Measurements from ENCODE around the gene LINC00632.

Gene LINC00632

DNA sequence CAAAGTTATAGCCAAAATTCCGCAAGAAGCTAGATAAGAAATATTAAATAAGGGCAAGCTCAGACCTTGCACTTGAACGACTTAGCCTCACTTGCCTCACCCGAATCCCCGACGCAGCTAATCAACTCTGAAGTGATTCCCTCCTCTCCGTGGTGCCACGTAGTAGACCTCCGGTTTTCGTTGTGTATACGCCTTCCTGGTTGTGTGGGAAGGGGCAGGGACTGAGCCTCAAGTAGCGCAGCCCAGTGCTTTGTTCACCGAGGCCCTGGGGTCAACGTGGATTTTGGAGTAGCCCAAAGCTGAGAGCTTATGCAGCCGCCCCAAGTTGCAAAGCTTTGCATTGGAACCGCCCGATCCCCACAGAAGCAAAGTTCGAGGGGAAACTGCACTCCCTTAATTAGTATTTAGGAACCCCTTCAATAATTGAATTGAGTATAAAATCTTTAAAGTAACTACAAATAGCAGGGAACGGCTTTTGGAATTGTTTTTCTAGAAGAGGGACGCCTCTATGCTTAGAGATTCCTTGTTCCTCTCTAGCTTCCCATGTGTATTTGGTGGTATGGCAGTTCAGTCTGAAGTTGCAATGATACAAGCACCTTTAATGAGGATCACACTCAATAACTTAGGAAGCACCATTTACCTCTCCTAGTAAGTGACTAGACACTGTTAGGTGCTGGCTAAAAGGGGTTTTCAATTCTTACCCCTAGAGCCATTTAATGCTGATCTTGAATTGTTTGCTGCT, 55.7 kb downstream of the LINC00632 start:
- DNase-seq = peak; percentile 29

DNA sequence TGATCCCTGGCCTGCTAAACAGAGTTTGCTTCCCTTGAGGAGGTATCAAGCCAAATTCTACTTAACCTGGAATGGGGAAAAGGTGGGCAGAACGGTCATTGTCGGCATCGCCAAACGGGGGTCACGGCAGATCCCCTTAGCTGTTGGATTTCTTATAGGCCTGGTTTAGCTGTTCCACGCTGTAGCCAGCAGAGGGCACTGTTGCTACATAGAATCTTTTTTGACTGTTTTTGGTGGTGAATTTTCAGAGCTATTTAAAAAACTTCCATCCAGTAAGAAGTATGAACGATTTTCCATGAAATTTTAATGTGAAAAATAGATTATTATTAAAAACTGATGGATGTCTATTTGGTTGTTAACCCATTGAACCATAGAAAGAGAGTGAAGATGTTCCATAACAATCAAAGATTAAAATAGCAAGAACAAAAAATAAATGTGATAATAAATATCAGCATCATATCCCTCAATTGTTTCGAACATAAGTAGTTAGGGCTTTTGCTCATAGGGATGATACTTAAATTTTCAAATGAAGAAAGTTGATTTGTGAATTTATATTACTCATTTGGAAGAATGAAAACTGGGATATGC, 56.6 kb downstream of the LINC00632 start:
- peak; percentile 64 for DNase-seq

DNA sequence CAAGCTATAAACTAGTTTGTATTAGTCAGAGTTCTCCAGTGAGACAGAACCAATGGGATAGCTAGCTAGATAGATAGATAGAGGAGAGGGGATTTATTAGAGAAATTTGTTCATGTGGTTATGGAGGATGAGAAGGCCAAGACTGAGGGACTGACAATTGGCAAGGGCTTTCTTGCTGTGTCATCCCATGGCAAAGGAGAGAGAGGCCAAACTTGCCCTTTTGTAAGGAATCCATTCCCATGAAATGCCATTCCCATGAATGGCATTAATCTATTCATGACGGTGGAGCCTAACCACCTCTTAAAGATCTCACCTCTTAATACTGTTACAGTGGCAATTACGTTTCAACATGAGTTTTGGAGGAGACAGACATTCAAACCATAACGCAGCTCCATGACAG, 58.1 kb downstream of the LINC00632 start:
- DNase-seq = no peak

DNA sequence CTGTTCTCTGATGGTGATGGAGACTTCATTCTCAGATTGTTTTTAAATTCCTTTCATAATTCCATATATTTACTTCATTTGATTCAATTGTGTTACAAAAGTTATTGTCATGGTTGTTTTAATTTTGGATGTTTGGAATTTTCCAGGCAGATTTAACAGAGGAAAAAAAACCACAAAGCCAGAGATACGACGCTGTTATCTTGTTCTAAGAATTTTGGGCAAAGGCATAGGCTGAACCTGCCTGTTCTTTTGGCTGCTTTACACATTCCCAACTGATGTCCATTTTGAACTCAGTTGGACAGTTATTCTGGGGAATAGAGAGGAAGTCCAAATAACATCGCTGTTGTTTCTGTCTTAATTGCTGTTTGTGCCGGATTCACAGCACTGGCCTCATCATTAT, 65.7 kb downstream of the LINC00632 start:
- no peak for DNase-seq

DNA sequence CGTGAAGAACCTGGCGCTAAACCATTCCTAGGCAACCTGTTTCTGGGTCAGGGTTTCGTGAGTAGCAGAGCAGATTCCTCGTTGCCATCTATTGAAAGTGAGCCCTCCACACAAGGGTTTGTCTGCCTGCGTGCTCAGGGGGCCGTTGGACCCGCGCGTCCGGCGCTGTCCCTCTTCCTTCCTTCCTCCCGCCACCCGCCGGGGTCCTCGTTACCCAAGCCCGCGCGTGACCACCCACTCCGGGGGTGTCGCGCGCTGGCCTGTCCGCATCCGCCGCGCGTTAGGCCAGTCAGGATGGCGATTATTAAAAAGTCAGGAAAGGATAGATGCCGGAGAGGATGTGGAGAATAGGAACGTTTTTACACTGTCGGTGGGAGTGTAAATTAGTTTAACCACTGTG, 66.8 kb downstream of the LINC00632 start:
- DNase-seq = no peak

DNA sequence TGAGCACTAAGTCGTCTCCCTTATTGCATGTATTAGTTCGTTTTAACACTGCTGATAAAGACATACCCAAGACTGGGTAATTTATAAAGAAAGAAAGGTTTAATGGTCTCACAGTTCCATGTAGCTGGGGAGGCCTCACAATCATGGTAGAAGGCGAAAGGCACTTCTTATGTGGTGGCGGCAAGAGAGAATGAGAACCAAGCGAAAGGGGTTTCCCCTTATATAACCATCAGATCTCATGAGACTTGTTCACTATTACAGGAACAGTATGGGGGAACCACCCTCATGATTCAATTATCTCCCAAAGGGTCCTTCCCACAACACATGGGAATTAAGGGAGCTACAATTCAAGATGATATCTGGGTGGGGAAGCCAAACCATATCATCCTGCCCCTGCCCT, 85.1 kb downstream of the LINC00632 start:
- DNase-seq = no peak

DNA sequence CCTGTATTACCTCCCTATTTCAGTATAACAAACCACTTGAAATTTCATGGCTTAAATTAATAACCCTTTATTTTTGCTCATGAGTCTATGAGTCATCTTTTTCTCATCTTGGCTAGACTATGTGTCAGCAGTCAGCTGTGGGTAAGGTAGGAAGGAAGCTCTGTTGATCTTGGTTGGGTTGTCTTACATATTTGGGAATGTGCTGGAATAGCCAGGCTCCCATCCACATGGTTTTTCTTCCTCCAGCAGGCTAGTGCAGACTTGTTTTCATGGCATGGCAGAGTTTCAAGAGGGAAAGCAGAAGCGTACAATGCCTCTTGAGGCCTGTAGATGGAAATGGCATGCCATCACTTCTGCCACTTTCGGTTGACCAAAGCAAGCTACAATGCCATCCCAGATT, 89.7 kb downstream of the LINC00632 start:
- DNase-seq = no peak

DNA sequence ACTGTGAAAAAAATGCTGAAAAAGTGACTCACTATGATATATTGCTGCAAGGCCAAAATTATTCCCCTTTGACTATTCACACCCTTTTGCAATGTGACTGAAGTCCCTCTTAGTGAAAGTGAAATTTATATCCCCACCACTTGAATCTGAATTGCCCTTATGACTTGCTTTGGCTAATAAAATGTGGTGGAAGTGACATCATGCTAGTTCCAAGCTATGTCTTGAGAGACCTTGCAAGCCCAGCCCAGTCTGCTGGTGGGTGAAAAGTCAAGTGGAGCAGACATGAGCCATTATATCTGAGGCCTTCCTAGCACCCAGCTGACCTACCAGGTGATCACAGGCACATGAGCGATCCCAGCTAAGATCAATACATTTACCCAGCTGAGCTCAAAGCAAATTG, 94.7 kb downstream of the LINC00632 start:
- no peak for DNase-seq

DNA sequence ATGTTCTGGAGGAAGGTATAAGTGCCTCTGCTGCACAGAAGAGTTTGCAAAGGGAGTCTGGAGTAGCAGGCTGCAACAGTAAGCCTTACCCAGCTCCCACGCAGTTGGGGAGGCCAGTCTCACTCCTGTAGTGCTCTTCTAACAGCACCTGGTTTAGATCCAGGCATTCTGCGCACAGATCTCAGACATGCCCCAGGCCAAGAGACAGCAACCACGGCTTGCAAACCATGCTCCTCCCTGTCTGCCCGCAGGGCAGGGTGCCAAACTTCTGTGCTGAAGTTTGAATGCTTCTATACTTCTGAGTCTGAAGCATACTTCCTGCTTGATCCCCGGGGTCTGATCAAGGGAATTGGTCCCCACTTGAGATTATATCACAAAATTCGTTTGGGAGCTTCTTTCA, 106.3 kb downstream of the LINC00632 start:
- DNase-seq = no peak

DNA sequence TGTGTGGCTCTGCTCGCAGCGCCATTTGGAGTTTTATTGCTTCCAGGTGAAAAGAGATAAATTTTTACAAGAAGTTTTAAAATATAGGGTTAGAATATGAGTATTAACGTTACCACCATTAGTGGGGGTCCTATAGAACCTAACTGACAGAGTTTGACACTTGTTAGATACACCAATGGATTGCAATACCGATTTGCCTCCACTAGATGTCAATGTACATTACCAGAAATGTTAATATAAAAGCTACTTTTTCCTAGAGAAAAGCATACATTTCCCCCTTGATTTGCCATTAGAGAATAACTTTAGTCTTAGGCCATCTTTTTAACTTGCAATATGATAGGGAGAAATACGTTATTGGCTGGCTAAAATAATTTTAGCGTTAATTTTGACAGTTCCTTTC, 108.4 kb downstream of the LINC00632 start:
- DNase-seq = no peak

DNA sequence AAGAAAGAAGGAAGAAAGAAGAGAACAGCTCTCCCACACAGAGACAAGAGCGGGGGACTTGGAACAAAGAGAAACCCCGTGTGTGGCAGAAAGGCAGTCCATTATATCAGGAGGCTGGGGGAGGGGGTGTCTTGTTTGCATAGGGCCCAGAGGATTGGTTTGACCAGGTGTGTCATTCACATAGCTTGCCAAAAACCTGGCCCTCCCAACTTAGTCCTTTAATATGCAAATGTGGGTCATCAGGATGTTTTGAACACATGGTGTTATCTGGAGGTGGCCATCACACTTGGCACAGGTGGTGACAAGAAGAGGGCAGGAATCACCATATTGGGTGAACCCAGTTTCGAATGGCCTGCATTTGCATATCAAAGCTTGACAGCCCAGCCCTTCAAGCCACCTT, 111.7 kb downstream of the LINC00632 start:
- no peak for DNase-seq

DNA sequence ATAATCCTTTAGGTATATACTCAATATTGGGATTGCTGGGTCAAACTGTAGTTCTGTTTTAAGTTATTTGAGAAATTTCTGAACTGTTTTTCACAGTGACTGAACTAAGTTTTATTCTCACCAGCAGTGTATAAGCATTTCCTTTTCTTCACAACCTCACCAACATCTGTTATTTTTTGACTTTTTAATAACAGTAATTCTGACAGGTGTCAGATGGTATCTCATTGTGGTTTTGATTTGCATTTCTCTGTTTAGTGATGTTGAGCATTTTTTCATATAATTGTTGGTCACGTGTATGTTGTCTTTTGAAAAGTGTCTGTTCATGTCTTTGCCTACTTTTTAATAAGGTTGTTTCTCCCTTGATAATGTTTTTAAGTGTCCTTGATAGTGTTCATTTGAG, 112.6 kb downstream of the LINC00632 start:
- no peak for DNase-seq

DNA sequence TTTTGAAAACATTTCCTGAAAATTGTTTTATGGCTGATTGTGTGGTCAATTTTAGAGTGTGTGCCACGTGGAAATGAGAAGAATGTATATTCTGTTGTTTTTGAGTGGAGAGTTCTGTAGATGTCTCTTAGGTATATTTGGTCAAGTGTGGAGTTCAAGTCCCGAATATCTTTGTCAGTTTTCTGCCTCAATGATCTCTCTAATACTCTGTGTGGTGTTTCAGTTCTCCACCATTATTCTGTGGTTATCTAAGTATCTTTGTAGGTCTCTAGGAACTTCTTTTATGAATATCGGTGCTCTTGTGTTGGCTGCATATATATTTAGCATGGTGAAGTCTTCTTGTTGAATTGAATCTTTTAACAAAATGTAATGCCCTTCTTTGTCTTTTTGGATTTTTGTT, 113.3 kb downstream of the LINC00632 start:
- DNase-seq = no peak

DNA sequence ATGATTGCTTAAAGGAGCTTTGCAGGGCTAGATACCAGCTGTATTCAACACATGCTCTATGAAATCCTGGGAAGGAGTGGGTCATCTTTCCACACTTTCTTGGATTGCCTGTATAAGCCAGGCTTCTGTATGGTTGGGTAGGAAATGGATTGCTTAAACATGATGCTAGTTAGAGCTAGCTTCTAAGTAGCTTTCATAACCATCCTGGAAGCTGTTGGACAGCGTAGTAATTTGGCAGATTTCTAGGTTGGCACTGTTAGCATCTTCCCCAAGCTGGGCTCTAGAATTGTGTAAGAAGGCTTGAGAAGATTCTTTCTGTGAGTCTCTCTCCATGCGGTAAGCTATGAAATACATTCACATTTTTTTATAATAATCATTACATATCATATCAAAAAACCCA, 127.3 kb downstream of the LINC00632 start:
- DNase-seq = no peak

Measured in midbrain (tissue), 1 donor.